SU-DHL-6 (cell line): ENCODE results near the gene LRRC26.
A peak's percentile ranks its signal among the peaks of the same experiment; 100 is the strongest.

ENCODE experiments used
- H2AFZ ChIP-seq: fragments of 200-600 bp; sonication (generic); 2 replicates; pipeline ENCODE4 v1.6.1; 2014; ENCODE audit warnings: low read depth, mild to moderate bottlenecking, moderate library complexity, mixed read lengths, antibody characterized with exemption, low read length; ENCODE audit not compliant: severe bottlenecking
- H3F3A ChIP-seq: fragments of 200-600 bp; shearing (Covaris generic); 2 replicates; pipeline ENCODE4 v1.6.0; 2016; ENCODE audit warnings: antibody characterized with exemption, mild to moderate bottlenecking; ENCODE audit not compliant: insufficient read depth
- H3K27ac ChIP-seq: fragments of 200-600 bp; sonication (generic); 2 replicates; pipeline ENCODE4 v1.5.1; 2016; ENCODE audit warnings: low read depth, mild to moderate bottlenecking, low read length, moderate library complexity, mixed read lengths
- H3K27me3 ChIP-seq: fragments of 200-600 bp; sonication (generic), shearing (Covaris generic); 2 replicates; pipeline ENCODE4 v1.6.0; 2014; ENCODE audit warnings: mild to moderate bottlenecking, low read length
- H3K36me3 ChIP-seq: fragments of 200-600 bp; sonication (generic); 2 replicates; pipeline ENCODE4 v1.6.1; 2014; ENCODE audit warnings: mild to moderate bottlenecking, low read length, mixed read lengths
- H3K4me2 ChIP-seq: fragments of 300-600, 200-600 bp; shearing (Covaris generic), sonication (generic); 2 replicates; pipeline ENCODE4 v1.6.0; 2014; ENCODE audit warnings: low read length, low read depth, mild to moderate bottlenecking; ENCODE audit not compliant: poor library complexity, severe bottlenecking
- H3K4me3 ChIP-seq: fragments of 200-600 bp; sonication (generic); 2 replicates; pipeline ENCODE4 v1.5.1; 2014; ENCODE audit warnings: antibody characterized with exemption, low read length, mild to moderate bottlenecking, mixed read lengths; ENCODE audit not compliant: insufficient read depth, poor library complexity, severe bottlenecking
- H3K79me2 ChIP-seq: fragments of 200-600 bp; sonication (generic); 2 replicates; pipeline ENCODE4 v1.6.1; 2014; ENCODE audit warnings: mild to moderate bottlenecking, low read length, moderate library complexity; ENCODE audit not compliant: insufficient read depth
- H3K9ac ChIP-seq: fragments of 200-600 bp; sonication (generic); 2 replicates; pipeline ENCODE4 v1.7.0; 2014; ENCODE audit warnings: mild to moderate bottlenecking, low read length
- H3K9me2 ChIP-seq: fragments of 200-600 bp; sonication (generic); replicated peaks from 2 replicates; pipeline ENCODE4 v1.6.1; 2014; ENCODE audit warnings: low read length; ENCODE audit not compliant: insufficient read depth
- H3K9me3 ChIP-seq: fragments of 200-600 bp; sonication (generic); 2 replicates; pipeline ENCODE4 v1.6.1; 2014; ENCODE audit warnings: low read length, mixed read lengths; ENCODE audit not compliant: insufficient read depth
- H4K20me1 ChIP-seq: fragments of 200-600 bp; sonication (generic); 2 replicates; pipeline ENCODE4 v1.6.1; 2014; ENCODE audit warnings: low read depth, mild to moderate bottlenecking, antibody characterized with exemption, low read length, moderate library complexity, mixed read lengths
- CTCF ChIP-seq: fragments of 200-600 bp; sonication (generic); IDR thresholded peaks from one replicate; pipeline ENCODE4 v1.5.1; 2017; ENCODE audit warnings: antibody characterized with exemption, mild to moderate bottlenecking, low read length, moderate library complexity; ENCODE audit not compliant: insufficient read depth, poor library complexity, severe bottlenecking
- EZH2phosphoT487 ChIP-seq: fragments of 200-600 bp; sonication (generic), shearing (Covaris generic); conservative IDR thresholded peaks from 2 replicates; pipeline ENCODE4 v1.6.1; 2018; ENCODE audit warnings: mild to moderate bottlenecking, antibody characterized with exemption, low read length, moderate library complexity, mixed read lengths

The LRRC26 gene

GRCh38 chr9:137200311-137201204 is 30.7 kb upstream of the LRRC26 start, which contains the start of gene TPRN:
TPRN (minus strand) TSS chr9:137200741; CDS start chr9:137200711, 30 bp downstream.
- Histone ChIP-seq H4K20me1 (no peaks in the 10 kb centered on the region), H3K27ac (peak within 1 kb of the TSS; percentile 62), H3K9me2 (no peaks in the 10 kb centered on the region), H3K4me2 (peak within 1 kb of the TSS; percentile 69), H3K9ac (peak within 1 kb of the TSS; percentile 80), H3F3A (peaks cover 12% of the 10 kb centered on the region), H3K36me3 (no peaks in the 10 kb centered on the region), H2AFZ (no peak within 1 kb of the TSS), H3K4me3 (peak within 1 kb of the TSS; percentile 68), H3K9me3 (no peaks in the 10 kb centered on the region), H3K79me2 (peaks cover 15% of the 10 kb centered on the region), H3K27me3 (no peaks in the 10 kb centered on the region)
- no peak for TF ChIP-seq EZH2phosphoT487
- no peak for TF ChIP-seq CTCF

GRCh38 chr9:137199411-137200121 is 29.7 kb upstream of the LRRC26 start:
- Histone ChIP-seq H3K79me2 (peaks cover 8% of the 10 kb centered on the region), H3F3A (peaks cover 12% of the 10 kb centered on the region), H4K20me1 (no peaks in the 10 kb centered on the region), H3K9me2 (no peaks in the 10 kb centered on the region), H3K27ac (no peak overlapping the region), H3K9me3 (no peaks in the 10 kb centered on the region), H3K36me3 (no peaks in the 10 kb centered on the region), H3K4me2 (peak overlapping the region; percentile 59), H3K4me3 (peak overlapping the region; percentile 39), H3K9ac (peak overlapping the region; percentile 46; the same call in 1 of the 2 replicates), H2AFZ (no peak overlapping the region), H3K27me3 (no peaks in the 10 kb centered on the region)
- TF ChIP-seq CTCF (no peak), EZH2phosphoT487 (no peak)

GRCh38 chr9:137198902-137199283 is 29.0 kb upstream of the LRRC26 start:
- Histone ChIP-seq H3K79me2 (peaks cover 1% of the 10 kb centered on the region), H3K9me3 (no peaks in the 10 kb centered on the region), H3F3A (peaks cover 12% of the 10 kb centered on the region), H2AFZ (no peak overlapping the region), H3K9ac (no peak overlapping the region), H3K9me2 (no peaks in the 10 kb centered on the region), H3K36me3 (no peaks in the 10 kb centered on the region), H3K4me2 (peak overlapping the region; percentile 59), H4K20me1 (no peaks in the 10 kb centered on the region), H3K27me3 (no peaks in the 10 kb centered on the region), H3K4me3 (no peak overlapping the region), H3K27ac (no peak overlapping the region)
- TF ChIP-seq CTCF (no peak), EZH2phosphoT487 (no peak)
